Measurements from ENCODE around the gene TTC7B. TPM values are rescaled to one million over a fixed set of nuclear protein-coding genes. Genes with fewer than 3 reads are reported as not detected.

TTC7B gene
- total RNA-seq, 1 experiment from 2014 or later = under 0.01 TPM

DNA sequence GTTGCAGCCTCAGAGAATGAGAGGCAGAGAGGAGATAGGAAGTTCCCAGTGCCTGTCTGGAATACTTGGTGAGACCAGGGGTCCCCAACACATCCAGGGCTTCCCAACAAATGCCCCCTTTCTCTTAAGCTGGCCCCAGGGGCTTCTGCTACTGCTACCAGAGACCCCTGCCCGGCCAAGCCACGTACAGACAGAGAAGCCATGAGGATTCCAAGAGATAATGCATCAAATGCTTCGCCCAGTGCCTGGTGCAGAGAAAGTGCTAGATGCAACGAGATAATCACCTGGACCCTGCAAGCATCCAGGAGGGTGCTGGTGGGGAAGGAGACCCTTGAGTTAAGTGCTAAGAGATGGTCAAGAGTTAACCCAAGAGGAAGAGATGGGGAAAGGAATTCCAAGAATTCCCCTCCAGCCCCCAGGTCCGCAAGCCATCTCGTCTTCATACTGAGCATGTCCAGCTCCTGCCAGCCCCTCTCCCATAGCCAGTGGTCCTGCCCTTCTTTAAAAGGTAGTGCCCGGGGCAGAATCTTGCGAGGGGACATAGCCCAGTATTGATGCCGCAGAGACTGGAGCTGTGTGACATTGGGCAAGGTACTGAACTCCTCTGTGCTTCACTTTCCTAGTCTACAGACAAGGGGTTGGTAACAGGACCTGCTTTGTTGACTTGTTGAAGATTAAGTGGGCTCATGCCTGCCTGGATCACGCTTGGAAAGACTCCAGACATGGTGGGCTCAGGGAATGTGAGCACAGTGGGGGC, 316.1 kb downstream of the TTC7B start:
- no peaks in the 10 kb centered on the region for H3K36me3 ChIP-seq (ENCODE audit: insufficient read depth, low read length)
- H4K20me1 ChIP-seq (ENCODE audit: insufficient read depth, low read depth, low read length) = no peaks in the 10 kb centered on the region; the same call in 1 of the 2 replicates
- H3K4me3 ChIP-seq (ENCODE audit: low read length) = no peak overlapping the region
- no peaks in the 10 kb centered on the region for H3K4me1 ChIP-seq (ENCODE audit: low read length)
- no peak overlapping the region for H2AFZ ChIP-seq (ENCODE audit: low read length)
- no peak overlapping the region for H3K4me2 ChIP-seq (ENCODE audit: low read depth, low read length, poor library complexity, severe bottlenecking)
- H3K79me2 ChIP-seq (ENCODE audit: low read length) = no peaks in the 10 kb centered on the region
- H3K9me3 ChIP-seq (ENCODE audit: low read length) = no peaks in the 10 kb centered on the region
- H3K9ac ChIP-seq (ENCODE audit: low read length) = no peak overlapping the region
- H3K27ac ChIP-seq (ENCODE audit: low read length) = no peak overlapping the region
- no peaks in the 10 kb centered on the region for H3K27me3 ChIP-seq (ENCODE audit: low read length)
- no peaks in the 10 kb centered on the region; the same call in 1 of the 2 replicates for H3K9me2 ChIP-seq (replicated peaks; ENCODE audit: insufficient read depth, low read length)
- no peak for DNase-seq

DNA sequence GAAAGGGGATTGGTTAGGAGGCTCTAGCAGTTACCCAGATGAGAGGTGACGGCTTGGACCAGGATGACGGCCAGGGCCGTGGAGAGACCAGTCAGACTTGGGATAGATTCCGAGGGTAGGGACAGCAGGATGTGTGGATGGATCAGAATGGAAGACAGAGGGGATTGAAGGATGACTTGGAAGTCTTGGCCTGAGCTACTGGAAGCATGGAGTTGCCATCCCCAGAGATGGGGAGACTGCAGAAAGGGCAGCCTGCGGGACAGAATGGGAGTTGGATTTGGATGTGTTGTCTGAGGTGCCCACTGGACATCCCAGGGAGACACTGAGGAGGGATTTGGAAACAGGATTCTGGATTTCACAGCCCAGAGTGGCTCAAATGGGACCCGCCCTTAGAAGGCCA, 317.1 kb downstream of the TTC7B start:
- Histone ChIP-seq H3K79me2 (ENCODE audit: low read length) (no peaks in the 10 kb centered on the region), H3K4me3 (ENCODE audit: low read length) (no peak overlapping the region), H3K9ac (ENCODE audit: low read length) (no peak overlapping the region), H3K9me3 (ENCODE audit: low read length) (no peaks in the 10 kb centered on the region), H3K9me2 (replicated peaks; ENCODE audit: insufficient read depth, low read length) (no peaks in the 10 kb centered on the region; the same call in 1 of the 2 replicates), H3K36me3 (ENCODE audit: insufficient read depth, low read length) (no peaks in the 10 kb centered on the region), H3K4me1 (ENCODE audit: low read length) (no peaks in the 10 kb centered on the region), H3K27me3 (ENCODE audit: low read length) (no peaks in the 10 kb centered on the region), H4K20me1 (ENCODE audit: insufficient read depth, low read depth, low read length) (no peaks in the 10 kb centered on the region; the same call in 1 of the 2 replicates), H2AFZ (ENCODE audit: low read length) (no peak overlapping the region), H3K27ac (ENCODE audit: low read length) (no peak overlapping the region), H3K4me2 (ENCODE audit: low read depth, low read length, poor library complexity, severe bottlenecking) (no peak overlapping the region)
- DNase-seq = no peak

DNA sequence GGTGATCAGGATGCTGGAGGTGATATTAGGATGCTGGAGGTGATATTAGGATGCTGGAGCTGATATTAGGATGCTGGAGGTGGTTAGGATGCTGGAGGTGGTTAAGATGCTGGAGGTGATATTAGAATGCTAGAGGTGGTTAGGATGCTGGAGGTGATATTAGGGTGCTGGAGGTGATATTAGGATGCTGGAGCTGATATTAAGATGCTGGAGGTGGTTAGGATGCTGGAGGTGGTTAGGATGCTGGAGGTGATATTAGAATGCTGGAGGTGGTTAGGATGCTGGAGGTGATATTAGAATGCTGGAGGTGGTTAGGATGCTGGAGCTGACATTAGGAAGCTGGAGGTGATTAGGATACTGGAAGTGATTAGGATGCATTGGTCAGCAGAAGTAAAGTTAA, 318.0 kb downstream of the TTC7B start:
- no peaks in the 10 kb centered on the region; the same call in 1 of the 2 replicates for H3K9me2 ChIP-seq (replicated peaks; ENCODE audit: insufficient read depth, low read length)
- no peaks in the 10 kb centered on the region for H3K36me3 ChIP-seq (ENCODE audit: insufficient read depth, low read length)
- no peak overlapping the region for H3K27ac ChIP-seq (ENCODE audit: low read length)
- no peak overlapping the region for H3K4me3 ChIP-seq (ENCODE audit: low read length)
- no peaks in the 10 kb centered on the region for H3K79me2 ChIP-seq (ENCODE audit: low read length)
- no peak overlapping the region for H2AFZ ChIP-seq (ENCODE audit: low read length)
- no peak overlapping the region for H3K9ac ChIP-seq (ENCODE audit: low read length)
- no peaks in the 10 kb centered on the region for H3K27me3 ChIP-seq (ENCODE audit: low read length)
- no peaks in the 10 kb centered on the region for H3K4me1 ChIP-seq (ENCODE audit: low read length)
- H3K9me3 ChIP-seq (ENCODE audit: low read length) = no peaks in the 10 kb centered on the region
- H4K20me1 ChIP-seq (ENCODE audit: insufficient read depth, low read depth, low read length) = no peaks in the 10 kb centered on the region; the same call in 1 of the 2 replicates
- no peak for DNase-seq
- H3K4me2 ChIP-seq (ENCODE audit: low read depth, low read length, poor library complexity, severe bottlenecking) = no peak overlapping the region

- Histone ChIP-seq H3K9me2 (replicated peaks; ENCODE audit: insufficient read depth, low read length) (no peaks in the 10 kb centered on the region; the same call in 1 of the 2 replicates), H3K27ac (ENCODE audit: low read length) (no peak overlapping the region), H4K20me1 (ENCODE audit: insufficient read depth, low read depth, low read length) (no peaks in the 10 kb centered on the region; the same call in 1 of the 2 replicates), H3K36me3 (ENCODE audit: insufficient read depth, low read length) (no peaks in the 10 kb centered on the region), H3K9me3 (ENCODE audit: low read length) (no peaks in the 10 kb centered on the region), H3K4me1 (ENCODE audit: low read length) (no peaks in the 10 kb centered on the region), H3K9ac (ENCODE audit: low read length) (no peak overlapping the region), H3K27me3 (ENCODE audit: low read length) (no peaks in the 10 kb centered on the region), H3K4me2 (ENCODE audit: low read depth, low read length, poor library complexity, severe bottlenecking) (no peak overlapping the region), H3K79me2 (ENCODE audit: low read length) (no peaks in the 10 kb centered on the region), H3K4me3 (ENCODE audit: low read length) (no peak overlapping the region), H2AFZ (ENCODE audit: low read length) (no peak overlapping the region)
- DNase-seq = no peak
Measured at GRCh38 chr14:90496379-90496778, 319.9 kb downstream of the TTC7B start.

GRCh38 chr14:90495357-90496276, 320.6 kb downstream of the TTC7B start:
- Histone ChIP-seq H3K4me1 (ENCODE audit: low read length) (no peaks in the 10 kb centered on the region), H3K27me3 (ENCODE audit: low read length) (no peaks in the 10 kb centered on the region), H3K9me2 (replicated peaks; ENCODE audit: insufficient read depth, low read length) (no peaks in the 10 kb centered on the region; the same call in 1 of the 2 replicates), H3K27ac (ENCODE audit: low read length) (no peak overlapping the region), H3K4me3 (ENCODE audit: low read length) (no peak overlapping the region), H3K9ac (ENCODE audit: low read length) (no peak overlapping the region), H4K20me1 (ENCODE audit: insufficient read depth, low read depth, low read length) (no peaks in the 10 kb centered on the region; the same call in 1 of the 2 replicates), H3K4me2 (ENCODE audit: low read depth, low read length, poor library complexity, severe bottlenecking) (no peak overlapping the region), H3K9me3 (ENCODE audit: low read length) (no peaks in the 10 kb centered on the region), H2AFZ (ENCODE audit: low read length) (no peak overlapping the region), H3K36me3 (ENCODE audit: insufficient read depth, low read length) (no peaks in the 10 kb centered on the region), H3K79me2 (ENCODE audit: low read length) (no peaks in the 10 kb centered on the region)
- DNase-seq = peak; percentile 90

DNA sequence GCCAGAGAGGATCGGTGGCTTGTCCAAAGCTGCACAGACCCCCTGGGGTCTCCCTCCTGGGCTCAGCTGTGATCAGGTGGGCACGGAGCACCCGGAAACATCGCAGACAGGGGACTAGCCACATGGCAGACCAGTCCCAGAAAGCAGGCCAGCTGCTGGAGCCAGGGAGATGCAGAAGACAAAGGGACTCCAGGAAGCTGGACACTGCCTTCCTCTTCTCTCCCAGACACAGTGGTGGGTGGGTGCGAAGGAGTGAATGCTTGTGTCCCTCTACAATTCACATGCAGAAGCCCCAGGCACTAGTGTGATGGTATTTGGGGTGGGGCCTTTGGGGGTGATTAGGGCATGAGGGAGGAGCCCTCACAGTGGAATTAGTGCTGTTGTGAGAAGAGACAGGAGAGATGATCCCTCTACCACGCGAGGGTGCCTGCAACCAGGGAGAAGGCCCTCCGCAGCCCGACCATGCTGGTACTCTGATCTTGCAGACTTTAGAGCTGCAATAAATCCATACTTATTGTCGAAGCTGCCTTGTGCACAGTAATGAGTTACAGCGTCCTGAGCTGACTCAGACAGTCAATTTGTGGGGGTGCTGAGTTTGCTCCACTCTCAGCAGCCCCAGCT, 324.2 kb downstream of the TTC7B start:
- no peaks in the 10 kb centered on the region; the same call in 1 of the 2 replicates for H3K9me2 ChIP-seq (replicated peaks; ENCODE audit: insufficient read depth, low read length)
- DNase-seq = no peak
- H3K9me3 ChIP-seq (ENCODE audit: low read length) = no peaks in the 10 kb centered on the region
- no peak overlapping the region for H3K4me3 ChIP-seq (ENCODE audit: low read length)
- H3K27ac ChIP-seq (ENCODE audit: low read length) = no peak overlapping the region
- H3K9ac ChIP-seq (ENCODE audit: low read length) = no peak overlapping the region
- H3K36me3 ChIP-seq (ENCODE audit: insufficient read depth, low read length) = no peaks in the 10 kb centered on the region
- H2AFZ ChIP-seq (ENCODE audit: low read length) = no peak overlapping the region
- H3K4me2 ChIP-seq (ENCODE audit: low read depth, low read length, poor library complexity, severe bottlenecking) = no peak overlapping the region
- no peaks in the 10 kb centered on the region for H3K4me1 ChIP-seq (ENCODE audit: low read length)
- H4K20me1 ChIP-seq (ENCODE audit: insufficient read depth, low read depth, low read length) = no peaks in the 10 kb centered on the region; the same call in 1 of the 2 replicates
- H3K27me3 ChIP-seq (ENCODE audit: low read length) = no peaks in the 10 kb centered on the region
- H3K79me2 ChIP-seq (ENCODE audit: low read length) = no peaks in the 10 kb centered on the region

DNA sequence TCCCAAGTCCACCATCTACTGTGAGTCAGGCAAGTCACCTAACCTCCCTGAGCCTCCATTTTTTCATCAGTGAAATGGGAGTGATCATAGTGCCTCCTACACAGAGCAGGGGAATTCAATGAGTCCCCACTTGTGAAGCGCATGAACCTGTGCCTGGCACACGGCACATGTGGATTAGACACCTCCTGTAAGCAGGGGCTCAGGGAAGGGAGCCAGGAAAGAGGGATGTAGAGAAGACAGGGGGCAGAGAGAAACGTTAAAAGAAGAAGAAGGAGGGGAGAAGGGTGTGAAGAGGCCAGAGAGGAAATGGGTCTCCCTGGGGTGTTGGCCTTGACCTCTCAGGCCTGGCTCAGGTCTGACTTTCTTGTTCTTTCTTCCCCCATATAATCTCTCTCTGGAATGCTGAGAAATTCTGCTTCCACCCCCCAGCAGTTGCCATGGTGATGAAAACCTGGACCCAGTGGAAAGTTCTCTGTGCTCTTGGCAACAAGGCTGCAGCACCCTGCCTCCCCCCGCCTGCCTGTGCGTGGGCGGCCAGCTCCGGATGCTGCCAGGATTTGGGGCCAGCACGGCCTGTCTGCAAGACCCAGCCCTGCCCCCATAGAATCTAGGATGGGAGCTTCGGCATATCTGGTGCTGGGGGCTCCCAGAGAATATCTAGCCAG, 324.9 kb downstream of the TTC7B start:
- Histone ChIP-seq H2AFZ (ENCODE audit: low read length) (no peak overlapping the region), H3K9me2 (replicated peaks; ENCODE audit: insufficient read depth, low read length) (no peaks in the 10 kb centered on the region; the same call in 1 of the 2 replicates), H4K20me1 (ENCODE audit: insufficient read depth, low read depth, low read length) (no peaks in the 10 kb centered on the region; the same call in 1 of the 2 replicates), H3K36me3 (ENCODE audit: insufficient read depth, low read length) (no peaks in the 10 kb centered on the region), H3K4me2 (ENCODE audit: low read depth, low read length, poor library complexity, severe bottlenecking) (no peak overlapping the region), H3K9me3 (ENCODE audit: low read length) (no peaks in the 10 kb centered on the region), H3K9ac (ENCODE audit: low read length) (no peak overlapping the region), H3K4me3 (ENCODE audit: low read length) (no peak overlapping the region), H3K79me2 (ENCODE audit: low read length) (no peaks in the 10 kb centered on the region), H3K27me3 (ENCODE audit: low read length) (no peaks in the 10 kb centered on the region), H3K27ac (ENCODE audit: low read length) (no peak overlapping the region), H3K4me1 (ENCODE audit: low read length) (no peaks in the 10 kb centered on the region)
- no peak for DNase-seq
